H7 (cell line): ENCODE data around the gene RNASE1. TPM values are rescaled to one million over a fixed set of nuclear protein-coding genes. Genes with fewer than 3 reads are reported as not detected.
"Not testable (repeated sequence)": the region's sequence is repeated elsewhere in the genome, so short reads cannot be mapped to it uniquely, and the experiment has no call there.

Experiments
- DNase-seq: peaks from one replicate; pipeline ENCODE4 v3.0.0; 2012
- H3K27me3 ChIP-seq: 2 replicates; pipeline ENCODE4 v1.6.0; 2011; ENCODE audit warnings: mild to moderate bottlenecking, low read length; ENCODE audit not compliant: control insufficient read depth, insufficient read depth
- H3K36me3 ChIP-seq: replicated peaks from 2 replicates; pipeline ENCODE4 v1.5.1; 2011; ENCODE audit warnings: low read length; ENCODE audit not compliant: control insufficient read depth, insufficient read depth
- H3K4me3 ChIP-seq: 2 replicates; pipeline ENCODE4 v1.5.1; 2011; ENCODE audit warnings: low read depth, mild to moderate bottlenecking, control low read depth, low read length, moderate library complexity; ENCODE audit not compliant: insufficient read depth
- total RNA-seq: library from RNA; depleted of rRNA; stranded (reverse); fragments of >200 nt; shearing (Covaris generic); gene quantifications from 2 replicates; pipeline ENCODE4 v1.2.3, GENCODE V29; 2014; rRNA removed

The RNASE1 gene
- total RNA-seq, 1 experiment from 2014 or later, result 72.7 TPM

- H3K4me3 ChIP-seq, result no peak overlapping the region
Measured at GRCh38 chr14:20768593-20768892, 34.1 kb downstream of the RNASE1 start.

GRCh38 chr14:20760950-20761349, 41.7 kb downstream of the RNASE1 start:
- Histone ChIP-seq H3K36me3 (no peaks in the 10 kb centered on the region), H3K27me3 (no peaks in the 10 kb centered on the region), H3K4me3 (no peak overlapping the region)
- DNase-seq, result no peak

More at GRCh38 chr14:20768593-20768892, 34.1 kb downstream of the RNASE1 start:
- H3K36me3 ChIP-seq, result no peaks in the 10 kb centered on the region
- peaks cover 3% of the 10 kb centered on the region; the same call in 1 of the 2 replicates for H3K27me3 ChIP-seq
- DNase-seq, result no peak

- not testable (repeated sequence) for H3K27me3 ChIP-seq, H3K4me3 ChIP-seq, DNase-seq, H3K36me3 ChIP-seq
Measured at GRCh38 chr14:20759465-20759864, 43.2 kb downstream of the RNASE1 start.

GRCh38 chr14:20757965-20758364, 44.7 kb downstream of the RNASE1 start:
- H3K27me3 ChIP-seq, result no peaks in the 10 kb centered on the region
- H3K4me3 ChIP-seq, result no peak overlapping the region
- DNase-seq, result peak; percentile 45
- no peaks in the 10 kb centered on the region for H3K36me3 ChIP-seq

GRCh38 chr14:20755037-20755436, 47.6 kb downstream of the RNASE1 start:
- no peak overlapping the region for H3K4me3 ChIP-seq
- no peaks in the 10 kb centered on the region for H3K27me3 ChIP-seq
- no peaks in the 10 kb centered on the region for H3K36me3 ChIP-seq
- DNase-seq, result no peak

GRCh38 chr14:20754308-20754707, 48.3 kb downstream of the RNASE1 start:
- no peaks in the 10 kb centered on the region for H3K36me3 ChIP-seq
- H3K4me3 ChIP-seq, result no peak overlapping the region
- H3K27me3 ChIP-seq, result no peaks in the 10 kb centered on the region
- DNase-seq, result no peak

GRCh38 chr14:20751963-20752562, 50.6 kb downstream of the RNASE1 start:
- H3K36me3 ChIP-seq, result no peaks in the 10 kb centered on the region
- DNase-seq, result no peak
- no peaks in the 10 kb centered on the region for H3K27me3 ChIP-seq
- no peak overlapping the region for H3K4me3 ChIP-seq

Other genes starting within 250 kb of the RNASE1 start
- gene RNASE9, start 241.8 kb downstream of the RNASE1 start, total RNA-seq, result not detected in 2 replicates
- not detected in 2 replicates for gene RNASE11, start 214.8 kb downstream of the RNASE1 start, total RNA-seq
- not detected in 2 replicates for gene RNASE12, start 211.5 kb downstream of the RNASE1 start, total RNA-seq
- gene OR6S1, start 161.2 kb downstream of the RNASE1 start, total RNA-seq, result not detected in 2 replicates
- gene RNASE4, start 118.3 kb downstream of the RNASE1 start, total RNA-seq, result 15.8 and 20.5 TPM in 2 replicates
- gene ANG, start 114.1 kb downstream of the RNASE1 start, total RNA-seq, result 19.4 and 23.5 TPM in 2 replicates
- gene EDDM3A, start 57.0 kb downstream of the RNASE1 start, total RNA-seq, result not detected in 2 replicates
- gene EDDM3B, start 34.4 kb downstream of the RNASE1 start, total RNA-seq, result not detected in 2 replicates
- 0.66 and 0.92 TPM in 2 replicates for gene RNASE6, start 21.6 kb downstream of the RNASE1 start, total RNA-seq
- not detected in 2 replicates for gene RNASE3, start 88.5 kb upstream of the RNASE1 start, total RNA-seq
- not detected in 2 replicates for gene RNASE2, start 152.6 kb upstream of the RNASE1 start, total RNA-seq
- gene METTL17, start 187.1 kb upstream of the RNASE1 start, total RNA-seq, result 109 and 131 TPM in 2 replicates
- gene SLC39A2, start 196.4 kb upstream of the RNASE1 start, total RNA-seq, result 0.17 TPM in 1 of 2 replicates, not detected in the other
- 21.5 and 33.5 TPM in 2 replicates for gene NDRG2, start 222.2 kb upstream of the RNASE1 start, total RNA-seq
- gene TPPP2, start 227.4 kb upstream of the RNASE1 start, total RNA-seq, result 0.15 TPM in 1 of 2 replicates, not detected in the other
- gene RNASE13, start 232.0 kb upstream of the RNASE1 start, total RNA-seq, result not detected in 2 replicates
- gene RNASE7, start 239.5 kb upstream of the RNASE1 start, total RNA-seq, result not detected in 2 replicates